Right atrium auricular region (tissue), 2 donors: ENCODE results near the gene TK1. TPM values are rescaled to one million over a fixed set of nuclear protein-coding genes. Genes with fewer than 3 reads are reported as not detected.

Source experiments
- DNase-seq: peaks from one replicate; pipeline ENCODE4 v3.0.0-alpha.2; 2019; ENCODE audit warnings: low spot score
- H3K27ac ChIP-seq, 2 donors: fragments of 200-600 bp; sonication (generic); 1 replicate in 1 of 2; 2 replicates in 1 of 2; pipeline ENCODE4 v1.5.1; 2016 to 2019
- H3K27me3 ChIP-seq, 2 donors: fragments of 200-600 bp; sonication (generic); one replicate each; pipeline versions ENCODE4 v1.5.1 to v1.6.0; 2017 to 2019
- H3K36me3 ChIP-seq: fragments of 200-600 bp; sonication (generic); one replicate; pipeline ENCODE4 v1.5.1; 2016
- H3K4me1 ChIP-seq, 2 donors: fragments of 200-600 bp; sonication (generic); one replicate each; pipeline versions ENCODE4 v1.5.1 to v1.6.0; 2017 to 2019
- H3K4me3 ChIP-seq, 2 donors: fragments of 200-600 bp; sonication (generic); 1 replicate in 1 of 2; 2 replicates in 1 of 2; pipeline ENCODE4 v1.5.1; 2017 to 2019; ENCODE audit warnings: mild to moderate bottlenecking in 1 of 2, moderate library complexity in 1 of 2
- H3K9me3 ChIP-seq, 2 donors: fragments of 200-600 bp; sonication (generic); one replicate each; pipeline ENCODE4 v1.5.1; 2019
- total RNA-seq, 2 donors: library from RNA; depleted of rRNA; stranded (reverse); fragments of >200 nt; gene quantifications; one replicate each; pipeline ENCODE4 v1.1.0, GENCODE V29; 2016
- TF ChIP-seq, protein P1 (sequence below), 2 donors: fragments of 200-600 bp; sonication (generic); IDR thresholded peaks; one replicate each; pipeline ENCODE4 v1.5.1; 2019; ENCODE audit warnings: antibody characterized with exemption in 2 of 2

The TK1 gene
- total RNA-seq, 2 donors from 2014 or later, result 2.2 TPM

DNA sequence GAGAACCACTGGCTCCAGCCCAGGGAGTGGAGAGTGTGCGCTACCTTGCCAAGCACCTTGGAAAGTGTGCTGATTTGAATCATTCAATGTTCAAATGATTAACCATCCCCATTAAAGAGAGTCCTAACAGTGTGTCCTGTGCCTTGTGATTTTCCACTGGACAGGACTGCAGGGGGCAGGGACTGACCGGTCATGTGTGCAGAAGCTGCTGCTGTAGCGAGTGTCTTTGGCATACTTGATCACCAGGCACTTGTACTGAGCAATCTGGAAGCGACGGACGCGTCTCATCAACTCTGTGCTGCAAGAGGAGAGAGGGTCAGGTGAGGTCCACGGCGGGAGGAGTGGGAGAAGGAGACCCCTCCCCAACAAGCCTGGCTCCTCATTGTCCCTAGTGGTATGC, 2.0 kb downstream of the TK1 start:
- TF ChIP-seq, protein P1, sequence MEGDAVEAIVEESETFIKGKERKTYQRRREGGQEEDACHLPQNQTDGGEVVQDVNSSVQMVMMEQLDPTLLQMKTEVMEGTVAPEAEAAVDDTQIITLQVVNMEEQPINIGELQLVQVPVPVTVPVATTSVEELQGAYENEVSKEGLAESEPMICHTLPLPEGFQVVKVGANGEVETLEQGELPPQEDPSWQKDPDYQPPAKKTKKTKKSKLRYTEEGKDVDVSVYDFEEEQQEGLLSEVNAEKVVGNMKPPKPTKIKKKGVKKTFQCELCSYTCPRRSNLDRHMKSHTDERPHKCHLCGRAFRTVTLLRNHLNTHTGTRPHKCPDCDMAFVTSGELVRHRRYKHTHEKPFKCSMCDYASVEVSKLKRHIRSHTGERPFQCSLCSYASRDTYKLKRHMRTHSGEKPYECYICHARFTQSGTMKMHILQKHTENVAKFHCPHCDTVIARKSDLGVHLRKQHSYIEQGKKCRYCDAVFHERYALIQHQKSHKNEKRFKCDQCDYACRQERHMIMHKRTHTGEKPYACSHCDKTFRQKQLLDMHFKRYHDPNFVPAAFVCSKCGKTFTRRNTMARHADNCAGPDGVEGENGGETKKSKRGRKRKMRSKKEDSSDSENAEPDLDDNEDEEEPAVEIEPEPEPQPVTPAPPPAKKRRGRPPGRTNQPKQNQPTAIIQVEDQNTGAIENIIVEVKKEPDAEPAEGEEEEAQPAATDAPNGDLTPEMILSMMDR (IDR thresholded peaks at IDR 0.05), result no peak
- Histone ChIP-seq H3K27me3 (no peaks in the 10 kb centered on the region), H3K27ac (no peak overlapping the region), H3K4me1 (peaks cover 0 to 28% of the 10 kb centered on the region in 2 donors), H3K36me3 (no peaks in the 10 kb centered on the region), H3K4me3 (no peak overlapping the region), H3K9me3 (no peaks in the 10 kb centered on the region)
- no peak for DNase-seq

DNA sequence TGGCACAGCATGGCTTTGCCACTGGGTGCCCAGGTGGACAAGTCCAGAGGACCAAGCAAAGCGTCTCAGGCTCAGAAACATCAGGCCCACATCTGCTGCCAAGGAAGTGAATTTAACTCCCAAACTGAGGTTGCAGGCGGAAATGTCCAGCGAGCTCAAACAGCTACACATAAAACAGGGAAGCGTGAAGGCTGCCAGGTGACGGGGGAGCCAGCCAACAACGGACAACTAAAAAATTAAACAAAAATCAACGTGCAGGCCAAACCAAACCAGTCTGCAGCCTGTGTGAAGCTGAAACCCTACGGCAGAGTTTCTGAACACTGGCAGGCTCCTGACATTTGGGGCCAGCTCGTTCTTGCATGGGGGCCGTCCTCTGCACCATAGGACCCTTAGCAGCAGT, 2.5 kb downstream of the TK1 start:
- peaks cover 0 to 28% of the 10 kb centered on the region in 2 donors for H3K4me1 ChIP-seq
- TF ChIP-seq, protein P1 (IDR thresholded peaks at IDR 0.05), result no peak
- H3K27ac ChIP-seq, result no peak overlapping the region
- no peaks in the 10 kb centered on the region for H3K27me3 ChIP-seq
- no peak overlapping the region for H3K4me3 ChIP-seq
- H3K9me3 ChIP-seq, result no peaks in the 10 kb centered on the region
- DNase-seq, result no peak
- no peaks in the 10 kb centered on the region for H3K36me3 ChIP-seq

DNA sequence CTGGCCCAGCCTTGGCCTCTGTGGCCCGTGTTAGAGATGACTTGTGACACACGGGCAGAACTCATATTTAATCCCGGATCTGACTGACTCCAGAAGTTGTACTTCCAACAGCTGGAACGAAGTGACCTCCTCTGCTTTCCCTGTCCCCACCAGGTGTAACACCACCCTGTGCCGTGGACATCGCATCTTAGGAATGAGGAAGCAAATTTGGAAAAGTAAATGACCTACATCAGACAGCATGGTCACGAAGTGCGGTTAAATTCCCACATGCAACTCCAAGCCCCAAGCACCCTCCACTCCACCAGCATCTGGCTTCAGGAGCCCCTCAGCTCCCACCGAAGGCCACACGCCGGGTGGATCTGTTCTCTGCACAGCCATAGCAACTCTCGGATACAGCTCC, 2.9 kb downstream of the TK1 start:
- Histone ChIP-seq H3K4me1 (peaks cover 0 to 27% of the 10 kb centered on the region in 2 donors), H3K9me3 (no peaks in the 10 kb centered on the region), H3K36me3 (no peaks in the 10 kb centered on the region), H3K27me3 (no peaks in the 10 kb centered on the region), H3K4me3 (no peak overlapping the region), H3K27ac (no peak overlapping the region)
- DNase-seq, result no peak
- TF ChIP-seq, protein P1 (IDR thresholded peaks at IDR 0.05), result no peak

DNA sequence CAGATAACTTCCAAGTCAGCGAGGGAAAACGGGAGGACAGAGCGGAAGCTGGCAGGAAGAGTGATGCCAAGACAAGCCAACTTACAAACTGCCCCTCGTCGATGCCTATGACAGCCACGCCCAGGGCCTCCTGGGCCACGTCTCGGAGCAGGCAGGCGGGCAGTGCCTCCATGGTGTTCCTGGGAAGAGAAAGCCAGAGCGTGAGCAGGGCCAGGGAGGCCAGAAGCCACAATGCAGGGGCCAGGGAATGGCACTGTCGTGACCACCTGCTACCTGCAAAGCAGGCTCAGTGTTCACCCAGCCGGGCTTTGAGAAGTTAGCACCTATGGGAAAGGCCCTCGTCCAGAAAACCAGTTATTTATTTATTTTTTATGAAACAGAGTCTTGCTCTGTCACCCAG, 4.3 kb downstream of the TK1 start:
- no peaks in the 10 kb centered on the region for H3K9me3 ChIP-seq
- H3K27me3 ChIP-seq, result no peaks in the 10 kb centered on the region
- TF ChIP-seq, protein P1 (IDR thresholded peaks at IDR 0.05), result no peak
- H3K36me3 ChIP-seq, result no peaks in the 10 kb centered on the region
- no peak overlapping the region for H3K4me3 ChIP-seq
- peaks cover 0 to 14% of the 10 kb centered on the region in 2 donors for H3K4me1 ChIP-seq
- no peak overlapping the region for H3K27ac ChIP-seq
- DNase-seq, result no peak

DNA sequence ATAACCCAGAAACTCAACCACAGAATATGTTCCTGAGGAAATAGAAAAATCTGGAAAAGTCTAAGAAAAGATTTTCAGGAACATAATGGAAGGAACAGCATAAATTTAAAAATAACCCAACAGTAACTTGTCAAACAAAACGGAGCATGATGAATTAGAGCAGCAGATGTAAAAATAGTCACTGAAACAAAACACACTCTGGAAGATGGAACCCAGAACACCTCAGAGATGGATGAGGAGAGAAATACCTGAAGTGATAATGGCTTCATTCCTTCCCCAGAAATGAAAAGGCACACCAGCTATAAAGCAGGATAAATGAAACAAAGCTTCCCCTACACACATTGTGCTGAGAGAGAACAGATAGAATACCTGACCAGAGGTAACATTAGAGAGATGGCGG, 6.3 kb downstream of the TK1 start:
- H3K4me3 ChIP-seq, result no peak overlapping the region

DNA sequence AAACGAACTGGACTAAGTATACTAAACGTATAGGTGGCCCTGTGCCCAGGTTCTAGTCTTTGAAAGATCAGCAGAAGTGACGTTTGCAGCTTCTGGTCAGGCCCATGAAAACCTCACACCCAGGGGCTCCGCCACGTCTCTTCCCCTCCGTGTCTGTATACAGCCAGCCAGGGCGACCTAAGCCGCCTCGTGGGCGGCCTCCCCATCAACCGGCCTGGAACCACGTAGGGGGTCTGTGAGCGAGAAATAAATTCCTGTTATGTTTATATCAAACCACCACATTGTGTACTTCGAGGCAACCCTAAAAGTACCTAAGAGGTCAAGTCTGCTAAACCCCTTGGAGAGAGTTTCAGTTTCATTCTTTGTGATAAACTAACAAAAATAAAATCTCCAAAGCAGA, 6.8 kb downstream of the TK1 start:
- TF ChIP-seq, protein P1 (IDR thresholded peaks at IDR 0.05), result no peak
- Histone ChIP-seq H3K36me3 (no peaks in the 10 kb centered on the region), H3K27me3 (no peaks in the 10 kb centered on the region), H3K9me3 (no peaks in the 10 kb centered on the region), H3K4me3 (no peak overlapping the region), H3K4me1 (peaks cover 0 to 17% of the 10 kb centered on the region in 2 donors), H3K27ac (peak overlapping the region in 1 of 2 donors; percentile 0)
- no peak for DNase-seq

More for the DNA sequence above, 6.3 kb downstream of the TK1 start:
- TF ChIP-seq, protein P1 (IDR thresholded peaks at IDR 0.05), result no peak
- H3K4me1 ChIP-seq, result peaks cover 0 to 13% of the 10 kb centered on the region in 2 donors
- no peak overlapping the region for H3K27ac ChIP-seq
- DNase-seq, result no peak
- no peaks in the 10 kb centered on the region for H3K27me3 ChIP-seq
- no peaks in the 10 kb centered on the region for H3K9me3 ChIP-seq
- no peaks in the 10 kb centered on the region for H3K36me3 ChIP-seq
